Ecto neural progenitor cell (in vitro differentiated cells): ENCODE measurements around the gene MAGI1.
"Not testable (repeated sequence)": the region's sequence is repeated elsewhere in the genome, so short reads cannot be mapped to it uniquely, and the experiment has no call there.

ENCODE experiments used
- DNase-seq: peaks from one replicate; pipeline ENCODE4 v3.0.0-alpha.2; 2018; ENCODE audit warnings: low spot score

The MAGI1 gene

GRCh38 chr3:65523878-65524277, 514.8 kb downstream of the MAGI1 start:
- DNase-seq = no peak

- DNase-seq = no peak
Observed at GRCh38 chr3:65521032-65521431, 517.7 kb downstream of the MAGI1 start.

GRCh38 chr3:65516998-65517397, 521.7 kb downstream of the MAGI1 start:
- DNase-seq = no peak

- not testable (repeated sequence) for DNase-seq
Observed at GRCh38 chr3:65514317-65514716, 524.4 kb downstream of the MAGI1 start.

GRCh38 chr3:65509423-65509794, 529.3 kb downstream of the MAGI1 start:
- not testable (repeated sequence) for DNase-seq

GRCh38 chr3:65508750-65509422, 529.8 kb downstream of the MAGI1 start:
- DNase-seq = no peak

GRCh38 chr3:65507437-65507836, 531.3 kb downstream of the MAGI1 start:
- DNase-seq = no peak

- no peak for DNase-seq
Observed at GRCh38 chr3:65503776-65504175, 534.9 kb downstream of the MAGI1 start.

GRCh38 chr3:65502526-65502925, 536.2 kb downstream of the MAGI1 start:
- no peak for DNase-seq

- no peak for DNase-seq
Observed at GRCh38 chr3:65500398-65501306, 538.1 kb downstream of the MAGI1 start.

GRCh38 chr3:65497846-65498245, 540.9 kb downstream of the MAGI1 start:
- peak; percentile 53 for DNase-seq

- DNase-seq = no peak
Observed at GRCh38 chr3:65497236-65497635, 541.5 kb downstream of the MAGI1 start.

- DNase-seq = no peak
Observed at GRCh38 chr3:65493938-65494337, 544.8 kb downstream of the MAGI1 start.

- DNase-seq = no peak
Observed at GRCh38 chr3:65493371-65493882, 545.3 kb downstream of the MAGI1 start.

- DNase-seq = no peak
Observed at GRCh38 chr3:65492249-65492648, 546.5 kb downstream of the MAGI1 start.

GRCh38 chr3:65490114-65490513, 548.6 kb downstream of the MAGI1 start:
- DNase-seq = peak; percentile 52

GRCh38 chr3:65489253-65489652, 549.5 kb downstream of the MAGI1 start:
- DNase-seq = no peak

- no peak for DNase-seq
Observed at GRCh38 chr3:65485826-65486469, 552.8 kb downstream of the MAGI1 start.

GRCh38 chr3:65484964-65485363, 553.8 kb downstream of the MAGI1 start:
- DNase-seq = no peak

- no peak for DNase-seq
Observed at GRCh38 chr3:65483480-65483879, 555.2 kb downstream of the MAGI1 start.

GRCh38 chr3:65483011-65483410, 555.7 kb downstream of the MAGI1 start:
- DNase-seq = no peak

GRCh38 chr3:65481085-65481484, 557.6 kb downstream of the MAGI1 start:
- DNase-seq = no peak

- no peak for DNase-seq
Observed at GRCh38 chr3:65479990-65480389, 558.7 kb downstream of the MAGI1 start.
